Measurements from ENCODE around the gene PTCRA. TPM values are rescaled to one million over a fixed set of nuclear protein-coding genes. Genes with fewer than 3 reads are reported as not detected.
A peak's percentile ranks its signal among the peaks of the same experiment; 100 is the strongest.
"Not testable (repeated sequence)": the region's sequence is repeated elsewhere in the genome, so short reads cannot be mapped to it uniquely, and the experiment has no call there.

PTCRA gene
- 1.4 TPM for polyA plus RNA-seq (2012; ENCODE audit: low read depth, missing spikeins)

DNA sequence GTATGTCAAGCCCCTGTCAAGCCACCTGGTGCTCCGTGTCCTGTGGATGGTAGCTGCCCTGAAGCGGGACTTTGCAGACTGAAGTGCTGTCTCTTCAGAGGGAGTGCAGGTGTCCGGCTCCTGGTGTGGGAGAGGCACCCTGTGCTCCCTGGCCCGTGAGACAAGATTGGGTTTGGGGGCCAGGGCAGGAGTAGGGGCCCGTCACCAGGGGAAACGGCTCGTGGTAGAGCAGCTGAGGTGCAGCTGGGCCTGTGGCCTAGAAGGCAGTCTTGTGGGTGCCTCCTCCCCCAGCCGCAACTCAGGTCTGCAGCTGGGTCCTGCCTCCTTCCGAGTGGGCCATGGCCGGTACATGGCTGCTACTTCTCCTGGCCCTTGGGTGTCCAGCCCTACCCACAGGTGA is at the start of gene PTCRA:
TSS of gene PTCRA (plus strand) at position 322 of the 400 bp plus-strand sequence. CDS start at position 339, 17 bp downstream.
- peak; percentile 59 for DNase-seq (ENCODE audit: insufficient read length, low spot score)
- FAIRE-seq, result peak; percentile 84
- TF ChIP-seq POLR2A (IDR thresholded peaks at IDR 0.05; ENCODE audit: low read depth, low read length), result no peak
- no peak for TF ChIP-seq POU2F2 (IDR thresholded peaks at IDR 0.05; ENCODE audit: low read depth, low read length)
- no peak for TF ChIP-seq POLR2AphosphoS5 (IDR thresholded peaks at IDR 0.05; ENCODE audit: low read depth, low read length)
- TF ChIP-seq SPI1 (IDR thresholded peaks at IDR 0.05; ENCODE audit: low read depth, low read length), result no peak
- TF ChIP-seq TAF1 (IDR thresholded peaks at IDR 0.05; ENCODE audit: low read depth, low read length), result no peak
- TF ChIP-seq PAX5 (IDR thresholded peaks at IDR 0.05; ENCODE audit: insufficient read depth, low read length, severe bottlenecking), result no peak

DNA sequence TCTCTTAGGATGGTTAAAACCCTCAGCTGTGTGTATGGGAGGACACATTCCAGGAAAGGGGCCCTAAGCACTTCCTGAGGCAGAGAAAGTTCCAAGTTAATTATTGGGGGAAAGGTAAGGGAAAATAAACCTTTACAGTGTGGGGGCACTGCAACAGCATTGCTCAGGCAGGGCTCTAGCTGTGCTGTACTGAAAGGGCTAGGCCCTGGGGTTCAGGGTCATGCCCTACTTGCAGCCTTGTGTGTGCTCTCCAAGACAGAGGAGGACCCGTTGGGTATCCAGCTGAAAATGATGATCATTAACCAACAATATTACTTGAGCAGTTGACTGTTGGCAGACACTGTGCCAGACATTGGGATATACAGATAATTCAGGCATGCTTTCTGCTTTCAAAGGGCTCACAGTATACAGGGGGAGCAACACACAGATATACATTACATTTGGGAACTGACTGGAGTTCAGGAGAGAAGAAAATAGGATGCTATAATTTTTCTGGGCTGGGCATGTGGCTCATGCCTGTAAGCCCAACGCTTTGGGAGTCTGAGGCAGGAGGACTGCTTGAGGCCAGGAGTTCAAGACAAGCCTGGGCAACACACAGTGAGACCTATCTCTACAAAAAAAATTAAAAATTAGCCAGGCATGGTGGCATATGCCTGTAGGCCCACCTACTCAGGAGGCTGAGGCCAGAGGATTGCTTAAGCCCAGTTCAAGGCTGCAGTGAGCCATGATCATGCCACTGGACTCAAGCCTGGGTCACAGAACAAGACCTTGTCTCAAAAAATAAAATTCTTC is 45.5 kb upstream of the PTCRA start:
- no peak for DNase-seq (ENCODE audit: insufficient read length, low spot score)
- TF ChIP-seq POLR2A (IDR thresholded peaks at IDR 0.05; ENCODE audit: low read depth, low read length) (no peak), POU2F2 (IDR thresholded peaks at IDR 0.05; ENCODE audit: low read depth, low read length) (no peak), POLR2AphosphoS5 (IDR thresholded peaks at IDR 0.05; ENCODE audit: low read depth, low read length) (no peak), PAX5 (IDR thresholded peaks at IDR 0.05; ENCODE audit: insufficient read depth, low read length, severe bottlenecking) (no peak), TAF1 (IDR thresholded peaks at IDR 0.05; ENCODE audit: low read depth, low read length) (no peak), SPI1 (IDR thresholded peaks at IDR 0.05; ENCODE audit: low read depth, low read length) (no peak)
- no peak for FAIRE-seq

- TF ChIP-seq PAX5 (IDR thresholded peaks at IDR 0.05; ENCODE audit: insufficient read depth, low read length, severe bottlenecking), result no peak
- TF ChIP-seq POLR2A (IDR thresholded peaks at IDR 0.05; ENCODE audit: low read depth, low read length), result no peak
Measured at GRCh38 chr6:42871711-42872110, 44.1 kb upstream of the PTCRA start.

GRCh38 chr6:42873313-42873712 is 42.5 kb upstream of the PTCRA start:
- TF ChIP-seq POU2F2 (IDR thresholded peaks at IDR 0.05; ENCODE audit: low read depth, low read length) (no peak), PAX5 (IDR thresholded peaks at IDR 0.05; ENCODE audit: insufficient read depth, low read length, severe bottlenecking) (no peak), POLR2AphosphoS5 (IDR thresholded peaks at IDR 0.05; ENCODE audit: low read depth, low read length) (no peak), TAF1 (IDR thresholded peaks at IDR 0.05; ENCODE audit: low read depth, low read length) (no peak), SPI1 (IDR thresholded peaks at IDR 0.05; ENCODE audit: low read depth, low read length) (no peak), POLR2A (IDR thresholded peaks at IDR 0.05; ENCODE audit: low read depth, low read length) (no peak)
- DNase-seq (ENCODE audit: insufficient read length, low spot score) (no peak), FAIRE-seq (no peak)

More at GRCh38 chr6:42871711-42872110, 44.1 kb upstream of the PTCRA start:
- DNase-seq (ENCODE audit: insufficient read length, low spot score) (no peak), FAIRE-seq (no peak)

- DNase-seq (ENCODE audit: insufficient read length, low spot score), result no peak
- TF ChIP-seq POU2F2 (IDR thresholded peaks at IDR 0.05; ENCODE audit: low read depth, low read length) (no peak), POLR2A (IDR thresholded peaks at IDR 0.05; ENCODE audit: low read depth, low read length) (no peak), PAX5 (IDR thresholded peaks at IDR 0.05; ENCODE audit: insufficient read depth, low read length, severe bottlenecking) (no peak), TAF1 (IDR thresholded peaks at IDR 0.05; ENCODE audit: low read depth, low read length) (no peak), SPI1 (IDR thresholded peaks at IDR 0.05; ENCODE audit: low read depth, low read length) (no peak), POLR2AphosphoS5 (IDR thresholded peaks at IDR 0.05; ENCODE audit: low read depth, low read length) (no peak)
- no peak for FAIRE-seq
Measured at GRCh38 chr6:42877695-42878094, 38.2 kb upstream of the PTCRA start.

- DNase-seq (ENCODE audit: insufficient read length, low spot score) (peak; percentile 59), FAIRE-seq (peak; percentile 94)
- peak; percentile 26; the same call in 1 of the 2 replicates for TF ChIP-seq SPI1 (IDR thresholded peaks at IDR 0.05; ENCODE audit: low read depth, low read length)
- peak; percentile 98 for TF ChIP-seq TAF1 (IDR thresholded peaks at IDR 0.05; ENCODE audit: low read depth, low read length)
- TF ChIP-seq POLR2AphosphoS5 (IDR thresholded peaks at IDR 0.05; ENCODE audit: low read depth, low read length), result peak; percentile 97
- peak; percentile 71; the same call in 1 of the 2 replicates for TF ChIP-seq POU2F2 (IDR thresholded peaks at IDR 0.05; ENCODE audit: low read depth, low read length)
- TF ChIP-seq POLR2A (IDR thresholded peaks at IDR 0.05; ENCODE audit: low read depth, low read length), result peak; percentile 95
- no peak for TF ChIP-seq PAX5 (IDR thresholded peaks at IDR 0.05; ENCODE audit: insufficient read depth, low read length, severe bottlenecking)
Measured at GRCh38 chr6:42879372-42880239, 36.2 kb upstream of the PTCRA start, which contains the start of gene RPL7L1. Gene RPL7L1, plus strand, starts transcription at chr6:42879616. Its CDS starts 295 bp downstream, at chr6:42879911.

- not testable (repeated sequence) for DNase-seq (ENCODE audit: insufficient read length, low spot score); FAIRE-seq
Measured at GRCh38 chr6:42880240-42880817, 35.5 kb upstream of the PTCRA start.

GRCh38 chr6:42880871-42881270 is 35.0 kb upstream of the PTCRA start:
- not testable (repeated sequence) for DNase-seq (ENCODE audit: insufficient read length, low spot score); FAIRE-seq

DNA sequence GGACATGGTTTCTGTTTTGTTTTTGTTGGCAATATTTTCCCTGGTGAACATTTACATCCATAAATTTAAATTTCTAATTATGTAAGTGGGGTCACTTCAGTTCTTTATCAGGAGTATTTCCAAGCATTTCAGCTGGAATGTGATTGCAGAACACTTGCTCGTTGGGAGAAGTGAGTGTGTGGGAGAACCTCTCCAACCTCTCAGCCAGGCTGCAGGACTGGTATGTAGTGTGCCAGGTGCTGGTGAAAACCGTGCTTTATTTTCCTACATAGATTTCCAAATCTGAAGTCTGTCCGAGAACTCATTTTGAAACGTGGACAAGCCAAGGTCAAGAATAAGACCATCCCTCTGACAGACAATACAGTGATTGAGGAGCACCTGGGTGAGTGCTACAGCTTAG is 30.2 kb upstream of the PTCRA start:
- FAIRE-seq (no peak), DNase-seq (ENCODE audit: insufficient read length, low spot score) (no peak)
- no peak for TF ChIP-seq TAF1 (IDR thresholded peaks at IDR 0.05; ENCODE audit: low read depth, low read length)
- no peak for TF ChIP-seq POU2F2 (IDR thresholded peaks at IDR 0.05; ENCODE audit: low read depth, low read length)
- no peak for TF ChIP-seq POLR2AphosphoS5 (IDR thresholded peaks at IDR 0.05; ENCODE audit: low read depth, low read length)
- TF ChIP-seq POLR2A (IDR thresholded peaks at IDR 0.05; ENCODE audit: low read depth, low read length), result no peak
- TF ChIP-seq PAX5 (IDR thresholded peaks at IDR 0.05; ENCODE audit: insufficient read depth, low read length, severe bottlenecking), result no peak
- no peak for TF ChIP-seq SPI1 (IDR thresholded peaks at IDR 0.05; ENCODE audit: low read depth, low read length)

GRCh38 chr6:42888201-42888600 is 27.7 kb upstream of the PTCRA start:
- not testable (repeated sequence) for FAIRE-seq

More at GRCh38 chr6:42888201-42888600, 27.7 kb upstream of the PTCRA start:
- DNase-seq (ENCODE audit: insufficient read length, low spot score), result not testable (repeated sequence)

All from GM12891 (cell line).